NCI-H2171 treated with DMSO at 0.1 percent for 48 hours (cell line): ENCODE data around the gene ANKK1.

Experiments used
- DNase-seq: peaks from one replicate; lab custom pipeline; 2025; lab: John Stamatoyannopoulos, UW

The ANKK1 gene

GRCh38 chr11:113377681-113378412 lies 9.7 kb upstream of the ANKK1 start:
- no peak for DNase-seq

GRCh38 chr11:113378692-113379091 lies 8.9 kb upstream of the ANKK1 start:
- DNase-seq: no peak

- no peak for DNase-seq
These were observed 5.5 kb upstream of the ANKK1 start for GRCh38 chr11:113382121-113382520.

DNA sequence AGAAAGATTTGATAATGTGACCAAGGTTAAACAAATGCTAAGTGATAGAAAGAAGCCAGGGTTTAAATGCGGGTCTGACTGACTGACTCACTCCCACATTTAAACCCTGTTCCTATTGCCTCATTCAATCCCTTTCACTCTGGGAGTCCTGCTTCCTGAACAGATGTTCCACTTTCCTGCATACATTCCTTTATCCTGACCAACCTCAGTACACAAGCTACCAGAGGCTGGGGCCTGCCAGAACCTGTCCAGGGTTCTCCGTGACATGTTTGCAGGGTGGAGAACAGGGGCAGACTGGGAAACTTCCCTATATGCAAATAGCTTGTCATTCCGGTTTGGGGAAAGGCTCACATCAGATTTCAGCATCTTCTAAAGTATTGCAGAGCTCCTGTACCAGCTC lies 3.0 kb upstream of the ANKK1 start:
- peak; percentile 77 for DNase-seq

DNA sequence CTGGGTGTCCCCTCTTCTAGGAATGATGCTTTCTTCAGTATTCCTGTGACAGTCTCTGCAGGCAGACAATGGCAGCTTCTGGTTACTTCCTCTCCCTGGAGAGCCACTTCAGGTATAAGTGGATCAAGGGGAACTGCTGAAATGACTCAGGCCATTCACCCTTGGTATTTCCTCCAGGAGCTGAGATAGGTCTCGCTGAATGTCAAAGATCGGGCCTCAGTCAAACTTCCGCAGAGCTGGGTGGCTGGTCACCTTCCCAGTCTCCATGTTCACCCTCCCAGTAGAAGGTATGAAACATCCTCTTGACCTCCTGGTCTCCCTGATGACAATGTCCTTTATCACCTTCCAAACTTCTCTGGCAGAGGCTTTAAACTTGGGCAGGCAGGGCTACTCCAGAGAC lies 1.8 kb upstream of the ANKK1 start:
- DNase-seq: no peak

DNA sequence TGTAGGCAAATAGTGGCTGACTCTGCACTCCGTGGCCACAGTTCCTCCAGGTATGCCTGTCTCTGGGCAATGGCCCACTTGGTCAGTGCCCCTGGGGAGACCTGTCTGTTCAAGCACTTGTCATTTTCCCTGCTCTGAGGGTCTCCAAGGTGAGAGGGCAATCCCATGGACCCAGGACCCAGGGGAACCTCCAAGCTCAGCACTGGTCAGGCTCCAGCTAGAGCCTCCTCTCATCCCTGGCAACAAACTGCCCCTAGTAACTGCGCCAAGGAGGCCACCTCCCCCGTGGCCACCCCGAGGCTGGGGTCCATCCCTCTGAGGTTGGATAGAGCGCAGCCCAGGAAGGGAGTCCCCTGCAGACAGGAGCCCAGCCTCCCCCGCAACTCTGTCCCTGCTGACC lies 713 bp upstream of the ANKK1 start:
- DNase-seq: no peak

GRCh38 chr11:113389272-113389671 lies 1.7 kb downstream of the ANKK1 start:
- peak; percentile 51 for DNase-seq

DNA sequence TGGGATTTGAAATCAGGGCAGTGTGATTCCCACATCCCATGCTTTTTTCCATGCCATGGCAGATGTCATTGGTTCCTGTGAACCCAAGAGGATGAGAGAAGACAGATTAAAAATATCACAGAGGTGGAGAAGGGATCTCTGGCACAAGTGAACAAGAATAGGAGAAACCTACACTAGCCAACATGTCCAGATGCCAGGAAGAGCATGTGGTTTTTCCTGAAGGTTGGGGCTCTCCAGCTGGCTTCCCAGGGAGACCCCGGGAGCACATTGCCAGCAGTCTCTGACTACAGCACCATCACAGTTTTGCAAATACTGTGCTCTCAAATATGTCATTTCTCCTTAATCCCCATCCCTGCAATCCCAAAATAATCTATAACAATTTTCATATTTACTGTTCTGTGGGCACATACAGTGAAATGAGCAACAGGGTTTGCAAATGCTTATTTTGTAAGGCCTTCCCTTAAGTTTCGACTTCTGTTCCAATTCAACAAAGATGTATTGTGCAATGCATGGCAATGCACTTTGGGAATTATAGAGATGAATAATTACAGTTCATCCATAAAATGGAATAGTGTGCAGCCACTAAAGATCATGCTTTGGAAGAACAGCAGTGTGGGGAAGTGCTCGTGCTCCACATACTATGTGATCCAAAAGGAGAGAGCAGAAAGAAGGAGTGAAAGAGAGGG lies 4.8 kb downstream of the ANKK1 start:
- DNase-seq: peak; percentile 16

DNA sequence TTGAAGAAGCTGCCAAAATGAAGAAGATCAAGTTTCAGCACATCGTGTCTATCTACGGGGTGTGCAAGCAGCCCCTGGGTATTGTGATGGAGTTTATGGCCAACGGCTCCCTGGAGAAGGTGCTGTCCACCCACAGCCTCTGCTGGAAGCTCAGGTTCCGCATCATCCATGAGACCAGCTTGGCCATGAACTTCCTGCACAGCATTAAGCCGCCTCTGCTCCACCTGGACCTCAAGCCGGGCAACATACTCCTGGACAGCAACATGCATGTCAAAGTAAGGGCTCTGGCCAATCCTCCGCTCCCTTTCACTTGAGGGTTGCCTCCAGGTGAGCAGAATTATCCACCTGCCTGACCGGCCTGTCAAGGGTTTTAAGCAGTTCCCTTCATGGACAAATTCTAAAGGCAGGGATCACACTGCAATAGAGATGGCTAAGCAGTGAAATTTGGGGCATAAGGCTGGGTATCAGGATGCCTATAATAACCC lies 6.0 kb downstream of the ANKK1 start:
- DNase-seq: no peak

GRCh38 chr11:113394919-113395318 lies 7.3 kb downstream of the ANKK1 start:
- DNase-seq: no peak

DNA sequence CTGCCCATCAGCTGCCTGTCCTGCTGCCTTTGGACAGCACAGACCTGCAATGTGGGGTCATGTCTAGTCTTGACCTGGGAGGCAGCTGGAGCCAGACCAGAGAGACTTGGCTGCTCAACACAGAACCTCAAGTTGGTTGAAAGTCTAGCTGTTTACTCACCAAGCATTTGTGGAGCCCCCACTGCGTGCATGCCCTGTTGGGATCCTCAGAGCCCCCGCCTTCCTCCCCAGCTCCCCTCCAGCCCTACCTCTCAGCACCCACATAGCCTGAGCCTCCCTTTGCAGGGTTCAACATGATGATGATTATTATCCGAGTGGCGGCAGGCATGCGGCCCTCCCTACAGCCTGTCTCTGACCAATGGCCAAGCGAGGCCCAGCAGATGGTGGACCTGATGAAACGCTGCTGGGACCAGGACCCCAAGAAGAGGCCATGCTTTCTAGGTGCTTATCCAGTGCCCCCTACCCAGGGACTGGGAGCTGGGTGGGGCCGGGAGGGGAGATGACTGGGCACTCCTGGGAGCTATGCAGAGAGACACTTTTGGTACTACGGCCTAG lies 8.3 kb downstream of the ANKK1 start:
- no peak for DNase-seq

- no peak for DNase-seq
These were observed 9.1 kb downstream of the ANKK1 start for GRCh38 chr11:113396690-113397089.

DNA sequence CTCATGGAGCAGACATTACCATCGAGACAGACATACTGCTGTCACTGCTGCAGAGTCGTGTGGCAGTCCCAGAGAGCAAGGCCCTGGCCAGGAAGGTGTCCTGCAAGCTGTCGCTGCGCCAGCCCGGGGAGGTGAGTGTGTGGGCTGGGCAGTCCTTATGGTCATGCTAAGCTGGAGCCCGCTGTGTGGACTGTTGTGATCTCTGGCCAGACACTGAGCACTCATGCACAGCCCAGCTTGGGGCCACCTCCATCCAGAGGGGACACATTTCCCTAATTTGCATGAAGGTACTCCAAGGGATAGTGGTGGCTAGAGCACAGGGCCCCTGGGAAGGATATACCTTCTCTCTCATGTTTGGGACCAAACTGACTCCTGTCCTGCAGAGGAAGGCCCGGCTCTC lies 9.6 kb downstream of the ANKK1 start:
- no peak for DNase-seq

GRCh38 chr11:113397821-113398220 lies 10.2 kb downstream of the ANKK1 start:
- no peak for DNase-seq

- no peak for DNase-seq
These were observed 11.3 kb downstream of the ANKK1 start for GRCh38 chr11:113398669-113399430.

GRCh38 chr11:113400631-113401230 lies 13.2 kb downstream of the ANKK1 start:
- DNase-seq: no peak

GRCh38 chr11:113401718-113402117 lies 14.1 kb downstream of the ANKK1 start:
- peak; percentile 85 for DNase-seq

DNA sequence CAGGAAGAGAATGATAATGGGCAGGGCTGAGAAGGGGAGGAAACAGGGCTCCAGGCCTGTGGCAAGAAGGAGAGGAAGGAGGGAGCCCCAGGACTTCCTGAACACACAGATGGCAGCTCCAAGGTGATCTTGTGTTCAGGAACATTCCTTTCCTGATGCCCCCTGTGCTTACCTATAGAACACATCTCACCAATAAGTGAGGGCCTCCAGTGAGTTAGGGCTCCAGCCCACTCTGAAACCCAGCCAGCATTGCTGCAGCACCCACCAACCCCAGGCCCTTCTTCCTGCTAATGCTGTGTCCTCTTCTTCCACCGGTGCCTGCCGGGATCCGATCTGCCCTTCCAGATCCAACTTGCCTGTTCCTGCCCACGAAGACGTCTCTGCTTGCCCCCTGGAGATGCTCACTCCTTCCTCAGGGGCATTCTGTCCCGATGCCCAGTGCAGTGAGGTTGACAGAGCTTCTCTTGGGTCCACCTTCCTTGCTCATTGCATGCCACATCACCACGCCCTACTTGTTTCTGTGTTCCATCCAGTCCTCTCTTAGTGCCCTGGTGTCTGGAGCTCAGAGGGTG lies 17.4 kb downstream of the ANKK1 start:
- DNase-seq: no peak

DNA sequence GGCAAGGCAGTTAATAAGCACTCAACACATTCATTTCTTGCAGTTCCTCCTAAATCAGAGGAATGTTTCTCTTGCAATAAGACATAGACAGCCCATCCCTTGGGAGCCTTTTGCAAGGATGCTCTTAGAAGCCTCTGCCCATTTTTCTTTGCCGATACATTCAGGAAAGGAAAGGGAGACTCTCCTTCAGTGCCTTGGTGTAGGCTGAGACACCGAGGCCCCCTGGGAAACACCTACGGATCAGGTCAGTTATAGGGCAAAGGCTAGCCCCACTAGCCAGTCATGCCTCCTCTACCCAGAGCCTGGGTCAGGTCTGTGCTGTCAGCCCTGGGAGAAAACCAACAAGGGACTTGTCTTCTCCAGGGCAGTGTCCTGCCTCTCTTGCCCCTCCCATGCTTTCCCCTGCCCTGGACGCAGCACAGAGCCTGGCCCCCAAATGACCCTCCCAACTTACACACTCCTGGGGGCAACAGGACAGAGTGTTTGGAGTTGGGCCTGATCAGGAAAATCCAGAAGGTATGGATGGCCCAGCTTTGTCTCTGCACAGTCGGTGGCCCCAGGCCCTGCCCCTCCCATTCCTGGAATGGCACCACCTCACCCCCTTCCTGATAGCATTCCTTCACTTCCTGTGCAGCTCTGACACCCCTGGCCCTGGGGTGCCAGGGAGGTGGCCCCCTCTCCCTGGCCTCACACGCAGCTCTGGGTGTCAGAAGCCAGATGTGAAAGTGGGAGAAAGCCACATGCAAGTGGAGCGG lies 18.3 kb downstream of the ANKK1 start:
- no peak for DNase-seq

DNA sequence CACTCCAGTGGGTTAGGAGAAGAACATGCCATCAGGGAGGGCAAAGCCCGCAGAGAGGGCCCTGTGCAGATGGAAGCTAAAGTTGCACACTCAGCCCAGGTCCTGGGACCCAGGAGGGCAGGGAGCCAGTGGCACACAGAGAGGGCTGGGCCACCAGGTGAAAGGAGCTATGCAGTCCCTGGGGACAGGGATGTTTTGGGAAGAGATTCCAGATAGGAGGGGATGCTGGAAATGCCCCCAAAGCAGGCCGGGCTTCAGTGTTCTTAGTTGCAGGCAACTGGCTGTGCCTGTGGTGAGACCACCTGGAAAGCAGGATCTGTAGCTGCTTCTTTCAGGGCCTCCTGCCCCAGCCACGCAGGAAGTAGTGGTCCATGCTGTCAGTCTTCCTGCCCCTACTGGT lies 19.6 kb downstream of the ANKK1 start:
- no peak for DNase-seq

GRCh38 chr11:113408206-113408605 lies 20.6 kb downstream of the ANKK1 start:
- DNase-seq: no peak
